Astrocyte of the spinal cord (primary cell): Measurements from ENCODE around the gene SOX8.

Experiments
- DNase-seq: peaks from one replicate; pipeline ENCODE4 v3.0.0; 2011; ENCODE audit warnings: low read depth, low spot score
- H3K4me3 ChIP-seq: 2 replicates; pipeline ENCODE4 v1.5.1; 2011; ENCODE audit warnings: low read depth, mild to moderate bottlenecking, low read length, moderate library complexity
- in situ Hi-C: cut with HindIII; loops from 2 replicates; pipeline ENCODE4 v1.10.0; 2017; ENCODE audit warnings: low sequenced_read_pairs
- TF ChIP-seq, protein P1 (sequence below): IDR thresholded peaks from 2 replicates; pipeline ENCODE4 v1.5.1; 2012; ENCODE audit warnings: low read depth, mild to moderate bottlenecking, low read length, inconsistent platforms

SOX8 gene

DNA sequence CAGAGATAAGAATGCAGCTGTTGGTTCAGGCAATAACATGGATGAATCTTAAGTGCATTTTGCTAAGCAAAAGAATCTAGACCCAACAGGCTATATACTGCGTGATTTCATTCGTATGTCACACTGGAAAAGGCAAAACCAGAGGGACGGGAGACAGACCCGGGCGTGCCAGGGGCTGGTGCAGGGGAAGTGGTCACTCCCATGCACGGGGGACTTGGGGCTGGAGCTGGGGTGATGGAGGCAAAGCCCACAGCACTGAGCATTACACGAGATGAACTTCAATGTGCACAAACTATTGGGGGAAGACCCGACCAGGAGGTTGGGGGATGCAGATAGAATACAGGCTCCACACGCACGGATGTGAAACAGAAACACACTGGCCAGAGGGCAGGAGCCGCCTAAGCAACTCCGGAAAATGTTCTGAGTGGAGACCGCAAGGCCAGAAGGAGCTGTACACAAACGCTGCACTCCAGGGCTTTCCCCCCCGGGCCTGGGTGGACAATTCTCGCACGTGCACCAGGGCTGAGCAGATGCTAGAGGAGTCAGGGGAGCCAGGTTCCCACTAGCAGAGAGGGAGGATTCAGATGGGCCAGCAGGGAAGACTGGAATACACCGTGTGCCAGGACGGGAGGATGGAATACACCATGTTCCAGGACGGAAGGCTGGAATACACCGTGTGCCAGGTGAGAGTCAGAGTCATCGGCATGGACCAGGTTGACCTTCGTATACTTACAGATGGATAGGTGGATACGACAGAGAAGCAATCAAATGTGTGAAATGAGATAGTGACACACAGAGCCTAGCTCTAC, 22.1 kb upstream of the SOX8 start:
- no peak overlapping the region for H3K4me3 ChIP-seq
- in situ Hi-C loops = no loop called here
- TF ChIP-seq, protein P1, sequence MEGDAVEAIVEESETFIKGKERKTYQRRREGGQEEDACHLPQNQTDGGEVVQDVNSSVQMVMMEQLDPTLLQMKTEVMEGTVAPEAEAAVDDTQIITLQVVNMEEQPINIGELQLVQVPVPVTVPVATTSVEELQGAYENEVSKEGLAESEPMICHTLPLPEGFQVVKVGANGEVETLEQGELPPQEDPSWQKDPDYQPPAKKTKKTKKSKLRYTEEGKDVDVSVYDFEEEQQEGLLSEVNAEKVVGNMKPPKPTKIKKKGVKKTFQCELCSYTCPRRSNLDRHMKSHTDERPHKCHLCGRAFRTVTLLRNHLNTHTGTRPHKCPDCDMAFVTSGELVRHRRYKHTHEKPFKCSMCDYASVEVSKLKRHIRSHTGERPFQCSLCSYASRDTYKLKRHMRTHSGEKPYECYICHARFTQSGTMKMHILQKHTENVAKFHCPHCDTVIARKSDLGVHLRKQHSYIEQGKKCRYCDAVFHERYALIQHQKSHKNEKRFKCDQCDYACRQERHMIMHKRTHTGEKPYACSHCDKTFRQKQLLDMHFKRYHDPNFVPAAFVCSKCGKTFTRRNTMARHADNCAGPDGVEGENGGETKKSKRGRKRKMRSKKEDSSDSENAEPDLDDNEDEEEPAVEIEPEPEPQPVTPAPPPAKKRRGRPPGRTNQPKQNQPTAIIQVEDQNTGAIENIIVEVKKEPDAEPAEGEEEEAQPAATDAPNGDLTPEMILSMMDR = no peak
- no peak for DNase-seq

DNA sequence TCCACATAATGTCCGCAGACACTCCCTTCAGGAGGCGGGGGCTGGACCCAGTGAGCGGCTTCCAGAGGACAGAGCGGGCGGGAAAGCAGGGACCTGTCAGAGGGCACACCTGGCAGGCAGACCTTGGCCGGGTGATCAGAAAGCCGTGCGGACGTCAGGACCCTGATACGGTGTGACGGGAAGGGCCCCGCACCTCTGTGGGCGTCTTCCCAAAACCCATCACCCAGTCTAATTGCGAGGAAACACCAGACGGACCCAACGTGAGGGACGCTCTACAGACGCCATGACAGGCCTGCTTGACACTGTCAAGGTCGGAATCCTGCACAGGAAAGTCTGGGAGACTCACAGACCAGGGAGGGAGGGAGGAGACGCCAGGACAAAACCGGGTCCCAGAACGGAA, 19.2 kb upstream of the SOX8 start:
- no peak for DNase-seq
- in situ Hi-C loops = no loop called here
- no peak overlapping the region for H3K4me3 ChIP-seq
- TF ChIP-seq, protein P1 = no peak

DNA sequence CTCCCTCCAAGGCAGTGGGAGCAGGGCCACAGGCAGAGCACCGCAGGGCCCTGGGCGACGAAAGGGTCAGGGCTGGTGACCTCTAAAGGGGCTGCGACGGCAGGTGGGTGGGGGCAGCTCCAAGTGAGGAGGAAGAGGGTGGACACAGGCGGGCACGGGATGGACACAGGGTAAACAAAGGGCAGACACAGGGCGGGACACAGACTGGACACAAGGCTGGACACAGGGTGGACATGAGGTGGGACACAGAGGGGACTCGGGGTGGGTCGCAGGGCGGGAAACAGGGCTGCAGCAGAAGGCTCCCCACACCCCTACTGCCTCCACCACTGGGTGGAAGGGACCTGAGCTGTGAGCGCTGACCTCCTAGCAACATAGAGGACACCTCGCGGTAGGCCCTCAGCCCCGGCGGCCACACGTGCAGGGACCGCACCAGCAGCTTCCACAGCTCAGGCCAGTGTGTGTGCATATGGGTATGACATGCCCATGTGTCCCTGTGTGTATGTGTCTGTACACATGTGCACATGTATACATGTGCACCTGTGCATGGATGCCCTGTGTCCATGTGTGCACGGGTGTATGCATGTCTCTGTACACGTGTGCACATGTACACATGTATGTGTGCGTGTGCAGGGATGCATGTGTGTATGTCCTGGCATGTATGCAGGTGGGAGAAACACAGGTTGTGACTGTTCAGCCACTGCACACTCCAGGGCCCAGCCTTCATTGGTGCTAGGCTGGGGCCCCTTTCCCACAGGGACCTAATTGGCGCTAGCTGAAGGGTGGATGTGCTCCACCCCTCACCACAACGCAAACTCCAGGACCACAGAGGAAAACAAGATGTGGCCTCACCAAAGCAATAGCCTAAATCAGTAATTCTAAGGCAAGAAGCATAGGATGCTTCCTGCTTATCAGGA, 18.4 kb upstream of the SOX8 start:
- DNase-seq = no peak
- TF ChIP-seq, protein P1 = no peak
- in situ Hi-C loops = no loop called here
- no peak overlapping the region for H3K4me3 ChIP-seq

DNA sequence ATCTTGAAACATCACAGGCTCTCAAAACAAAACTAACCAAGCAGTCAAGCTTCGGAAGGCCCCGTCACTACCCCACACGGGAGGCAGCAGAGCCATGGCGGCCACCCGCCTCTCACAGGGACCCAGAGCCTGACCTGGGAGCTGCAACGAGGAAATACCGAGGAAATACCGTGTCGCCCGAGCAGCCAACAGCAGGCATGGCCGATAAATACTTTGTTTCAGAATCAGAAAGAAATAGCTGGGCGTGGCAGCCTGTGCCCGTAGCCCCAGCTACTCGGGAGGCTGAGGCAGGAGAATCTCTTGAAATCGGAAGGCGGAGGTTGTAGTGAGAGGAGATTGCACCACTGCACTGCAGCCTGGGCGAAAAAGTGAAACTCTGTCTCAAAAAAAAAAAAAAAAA, 17.7 kb upstream of the SOX8 start:
- no peak for DNase-seq
- TF ChIP-seq, protein P1 = no peak
- no peak overlapping the region for H3K4me3 ChIP-seq
- in situ Hi-C loops = no loop called here

DNA sequence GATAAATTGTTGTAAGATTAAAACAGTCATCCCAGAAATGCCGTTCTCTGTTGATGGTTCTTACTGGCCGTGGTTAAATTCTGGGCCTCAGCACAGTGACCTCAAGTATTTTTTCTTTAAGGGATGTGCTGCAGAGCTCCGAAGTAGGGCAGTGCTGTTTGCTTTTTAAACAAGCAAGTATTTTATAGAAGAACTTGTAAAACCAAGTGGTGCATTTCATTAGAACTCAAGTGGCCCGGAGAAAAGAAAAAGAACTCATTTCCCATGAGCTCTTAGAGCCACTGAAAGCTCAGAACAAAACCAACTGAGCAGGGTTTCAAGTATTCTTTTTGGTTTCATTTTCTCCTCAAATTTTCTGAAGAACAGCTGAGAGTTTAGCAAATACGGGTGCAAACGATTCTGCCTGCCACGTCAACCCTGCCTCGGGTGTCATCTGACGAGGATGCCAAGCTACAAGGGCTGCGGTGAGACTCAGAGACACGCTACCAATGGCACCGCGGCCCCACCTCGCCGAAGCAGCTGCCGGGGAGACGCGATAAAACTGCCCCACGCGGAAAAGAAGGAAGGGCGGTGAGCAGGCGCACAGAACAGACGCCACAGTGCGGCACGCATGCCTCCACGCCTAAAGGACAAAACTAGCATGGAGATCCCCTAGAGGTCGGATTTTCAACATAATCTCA, 17.1 kb upstream of the SOX8 start:
- peak; percentile 26 for DNase-seq
- TF ChIP-seq, protein P1 = no peak
- no peak overlapping the region for H3K4me3 ChIP-seq
- in situ Hi-C loops = no loop called here

DNA sequence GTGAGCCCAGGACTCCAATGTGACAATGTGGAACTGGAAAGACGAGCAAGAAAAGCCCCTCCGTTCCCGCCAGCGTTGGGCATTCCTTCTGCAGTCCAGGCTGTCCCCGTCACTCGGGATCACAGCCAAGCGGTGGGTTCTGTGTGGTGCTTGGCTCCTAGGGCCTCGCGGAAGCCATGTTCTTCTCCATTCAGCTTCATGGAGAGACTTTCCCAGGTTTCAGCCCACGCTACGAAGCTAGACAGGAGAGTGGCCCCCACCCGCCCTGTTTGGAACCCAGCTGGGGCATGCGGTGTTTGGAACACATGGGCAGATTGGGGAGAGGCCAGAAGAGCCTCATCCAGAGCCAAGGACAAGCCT, 16.6 kb upstream of the SOX8 start:
- no peak overlapping the region for H3K4me3 ChIP-seq
- TF ChIP-seq, protein P1 = no peak
- in situ Hi-C loops = no loop called here
- DNase-seq = no peak
